KOPT-K1 (cell line): Measurements from ENCODE around the gene CPA5.

Source experiments
- H3K27ac ChIP-seq: fragments of 200-600 bp; sonication (generic); 2 replicates; pipeline ENCODE4 v1.5.1; 2016; ENCODE audit warnings: antibody characterized with exemption, mild to moderate bottlenecking, low read depth, low read length; ENCODE audit not compliant: poor library complexity, severe bottlenecking
- H3K36me3 ChIP-seq: fragments of 200-600 bp; sonication (generic); 2 replicates; pipeline ENCODE4 v1.5.1; 2017; ENCODE audit warnings: antibody characterized with exemption, mild to moderate bottlenecking, low read length, moderate library complexity; ENCODE audit not compliant: insufficient read depth
- H3K9me3 ChIP-seq: fragments of 200-600 bp; sonication (generic); 2 replicates; pipeline ENCODE4 v1.5.1; 2017; ENCODE audit warnings: antibody characterized with exemption, low read length, mild to moderate bottlenecking; ENCODE audit not compliant: insufficient read depth, poor library complexity, severe bottlenecking

Gene CPA5

DNA sequence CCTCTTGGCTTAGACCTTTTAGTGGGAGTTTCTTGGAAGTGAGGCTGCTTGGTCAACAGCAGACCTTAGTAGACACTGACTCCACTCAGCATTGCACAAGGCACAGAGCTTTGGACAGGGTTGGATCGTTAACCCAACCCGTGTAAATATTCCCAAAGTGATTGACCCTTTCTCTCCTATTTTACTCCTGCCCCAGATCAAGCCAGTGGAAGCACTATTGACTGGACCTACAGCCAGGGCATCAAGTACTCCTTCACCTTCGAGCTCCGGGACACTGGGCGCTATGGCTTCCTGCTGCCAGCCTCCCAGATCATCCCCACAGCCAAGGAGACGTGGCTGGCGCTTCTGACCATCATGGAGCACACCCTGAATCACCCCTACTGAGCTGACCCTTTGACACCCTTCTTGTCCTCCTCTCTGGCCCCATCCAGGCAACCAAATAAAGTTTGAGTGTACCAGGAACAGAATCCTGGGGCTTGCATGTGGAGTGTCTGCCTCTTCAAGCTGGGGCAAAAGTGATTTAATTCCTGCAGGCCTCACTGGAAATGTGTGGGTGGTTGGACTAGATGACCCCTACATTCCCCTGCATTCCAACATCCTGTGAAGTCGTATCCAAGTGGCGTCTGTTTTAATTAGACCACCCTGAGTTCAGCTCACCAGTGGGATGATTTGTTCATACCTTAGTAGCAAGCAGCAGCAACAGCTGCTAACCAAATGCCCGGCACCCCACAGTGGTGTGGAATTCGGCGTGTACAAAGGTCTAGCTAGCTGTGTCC is 43.2 kb downstream of the CPA5 start:
- H3K27ac ChIP-seq: no peak overlapping the region
- no peaks in the 10 kb centered on the region for H3K36me3 ChIP-seq
- H3K9me3 ChIP-seq: no peaks in the 10 kb centered on the region

- no peaks in the 10 kb centered on the region for H3K36me3 ChIP-seq
- H3K27ac ChIP-seq: no peak overlapping the region
- no peaks in the 10 kb centered on the region for H3K9me3 ChIP-seq
Measured at GRCh38 chr7:130388671-130389070, 44.1 kb downstream of the CPA5 start.

DNA sequence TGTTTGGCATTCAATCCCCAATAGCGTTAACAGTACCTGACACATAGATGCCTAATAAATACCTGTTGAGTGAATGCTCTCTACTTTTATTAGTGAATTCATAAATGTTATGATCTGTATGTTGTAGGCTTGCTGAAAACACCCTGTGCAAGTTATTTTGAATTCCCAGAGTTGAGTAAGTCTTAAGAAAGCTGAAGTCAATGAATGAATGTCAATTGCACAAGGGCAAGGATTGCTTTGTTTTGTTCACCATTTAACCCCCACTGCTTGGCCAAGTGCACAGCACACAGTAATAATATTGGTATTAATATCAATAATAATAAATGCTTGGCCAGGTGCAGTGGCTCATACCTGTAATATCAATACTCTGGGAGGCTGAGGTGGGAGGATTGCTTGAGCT is 45.9 kb downstream of the CPA5 start:
- Histone ChIP-seq H3K27ac (no peak overlapping the region), H3K36me3 (no peaks in the 10 kb centered on the region), H3K9me3 (no peaks in the 10 kb centered on the region)

- Histone ChIP-seq H3K36me3 (peaks cover 11% of the 10 kb centered on the region; the same call in 1 of the 2 replicates), H3K9me3 (no peaks in the 10 kb centered on the region), H3K27ac (no peak overlapping the region)
Measured at GRCh38 chr7:130393101-130393561, 48.5 kb downstream of the CPA5 start.

DNA sequence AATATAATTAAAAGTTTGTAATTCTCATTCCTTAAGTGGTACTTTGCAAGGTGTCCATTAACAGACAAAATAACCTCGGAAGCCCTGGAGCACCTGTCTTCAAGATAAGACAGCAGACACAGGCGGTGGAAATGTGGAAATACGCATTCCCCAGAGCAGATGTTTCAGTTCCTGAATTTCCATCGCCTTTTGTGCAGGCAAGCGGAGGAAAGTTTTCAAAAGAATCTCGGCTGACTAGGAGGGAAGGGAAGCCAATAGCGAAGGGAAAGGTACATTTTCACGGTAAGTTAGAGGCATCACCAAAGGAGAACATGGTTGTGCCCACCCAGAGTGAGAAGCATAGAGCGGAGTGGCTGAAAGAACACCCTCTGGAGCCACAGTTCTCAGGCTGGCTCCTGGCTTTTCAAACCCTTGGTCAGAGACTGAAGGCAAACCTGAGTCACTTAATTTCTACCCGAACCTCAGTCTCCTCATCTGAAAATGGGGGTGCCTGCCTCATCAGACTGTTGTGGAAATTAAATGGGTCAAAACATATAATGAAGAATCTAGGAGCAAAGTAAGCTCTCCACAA is 49.3 kb downstream of the CPA5 start:
- Histone ChIP-seq H3K27ac (peak overlapping the region; percentile 55), H3K9me3 (no peaks in the 10 kb centered on the region), H3K36me3 (peaks cover 19% of the 10 kb centered on the region; the same call in 1 of the 2 replicates)

DNA sequence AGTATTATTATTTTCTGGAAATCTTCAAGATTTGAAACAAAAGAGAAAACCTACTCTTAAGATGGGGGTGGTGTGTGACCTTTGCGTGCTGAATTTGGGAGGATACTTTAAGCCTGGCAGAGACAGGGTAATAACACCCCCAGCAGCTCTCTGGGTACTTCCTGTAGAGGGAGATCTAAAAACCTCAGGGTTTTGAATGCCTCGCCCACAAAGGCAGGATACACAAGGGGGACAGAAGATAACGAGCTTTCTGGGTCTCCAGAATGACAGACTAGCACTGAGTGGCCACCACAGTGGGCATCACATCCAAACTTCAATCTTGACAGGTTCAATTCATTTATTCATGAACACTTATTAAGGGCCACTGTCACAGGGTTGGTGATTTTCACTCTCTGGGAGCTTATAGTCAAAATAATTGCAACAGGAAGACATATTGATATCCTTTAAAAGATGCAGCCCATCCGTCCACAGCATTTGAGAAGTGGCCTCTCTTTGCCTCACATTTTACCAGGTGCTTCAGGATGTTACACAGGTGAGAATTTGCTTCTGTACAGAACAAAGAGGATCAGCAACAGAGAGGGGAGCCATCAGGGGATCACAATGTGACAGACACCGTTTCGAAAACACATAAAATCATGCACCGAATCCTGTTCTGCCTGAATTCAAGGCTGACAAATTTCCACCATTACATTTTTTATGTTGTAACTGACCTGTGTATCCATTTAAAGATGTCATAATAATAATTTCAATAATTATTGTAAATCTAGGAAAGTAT is 50.0 kb downstream of the CPA5 start:
- Histone ChIP-seq H3K27ac (peak overlapping the region; percentile 55), H3K9me3 (no peaks in the 10 kb centered on the region), H3K36me3 (peaks cover 25% of the 10 kb centered on the region; the same call in 1 of the 2 replicates)

- peaks cover 34% of the 10 kb centered on the region for H3K36me3 ChIP-seq
- H3K9me3 ChIP-seq: no peaks in the 10 kb centered on the region
- H3K27ac ChIP-seq: peak overlapping the region; percentile 55
Measured at GRCh38 chr7:130395421-130395820, 50.8 kb downstream of the CPA5 start.

GRCh38 chr7:130396109-130396508 is 51.5 kb downstream of the CPA5 start:
- H3K9me3 ChIP-seq: no peaks in the 10 kb centered on the region

GRCh38 chr7:130397051-130397757 is 52.6 kb downstream of the CPA5 start:
- Histone ChIP-seq H3K9me3 (no peaks in the 10 kb centered on the region), H3K27ac (no peak overlapping the region), H3K36me3 (peaks cover 47% of the 10 kb centered on the region)

More at GRCh38 chr7:130396109-130396508, 51.5 kb downstream of the CPA5 start:
- no peak overlapping the region for H3K27ac ChIP-seq
- H3K36me3 ChIP-seq: peaks cover 40% of the 10 kb centered on the region

GRCh38 chr7:130397758-130398073 is 53.1 kb downstream of the CPA5 start:
- peaks cover 52% of the 10 kb centered on the region for H3K36me3 ChIP-seq
- H3K27ac ChIP-seq: no peak overlapping the region
- H3K9me3 ChIP-seq: no peaks in the 10 kb centered on the region

DNA sequence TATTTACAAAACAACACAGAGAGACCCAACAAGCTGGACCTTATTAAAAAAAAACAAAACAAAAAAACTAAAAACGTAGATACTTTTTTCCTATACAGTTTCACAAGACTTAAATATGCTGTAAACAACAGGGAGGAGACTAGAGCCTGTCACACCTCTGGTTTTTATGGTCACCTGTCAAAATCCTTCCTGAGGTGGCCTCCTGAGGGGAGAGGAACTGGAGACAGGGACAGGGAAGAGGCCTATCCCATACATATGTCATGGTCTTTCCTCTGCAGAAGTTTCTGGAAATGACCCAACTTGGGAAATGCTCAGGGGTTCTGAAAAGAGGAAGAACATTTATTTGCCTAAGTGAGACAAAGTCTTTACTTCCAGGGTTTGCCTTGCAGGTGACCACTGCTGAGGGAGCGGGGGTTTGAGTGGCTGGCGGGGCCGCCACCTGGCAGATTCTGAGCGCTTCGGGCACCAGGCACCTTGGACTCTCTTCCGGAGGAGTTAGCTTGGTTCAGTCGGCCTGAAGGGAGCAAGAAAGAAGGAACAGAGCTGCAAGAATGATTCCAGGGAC is 54.0 kb downstream of the CPA5 start:
- no peaks in the 10 kb centered on the region for H3K9me3 ChIP-seq
- H3K27ac ChIP-seq: no peak overlapping the region
- H3K36me3 ChIP-seq: peaks cover 61% of the 10 kb centered on the region

DNA sequence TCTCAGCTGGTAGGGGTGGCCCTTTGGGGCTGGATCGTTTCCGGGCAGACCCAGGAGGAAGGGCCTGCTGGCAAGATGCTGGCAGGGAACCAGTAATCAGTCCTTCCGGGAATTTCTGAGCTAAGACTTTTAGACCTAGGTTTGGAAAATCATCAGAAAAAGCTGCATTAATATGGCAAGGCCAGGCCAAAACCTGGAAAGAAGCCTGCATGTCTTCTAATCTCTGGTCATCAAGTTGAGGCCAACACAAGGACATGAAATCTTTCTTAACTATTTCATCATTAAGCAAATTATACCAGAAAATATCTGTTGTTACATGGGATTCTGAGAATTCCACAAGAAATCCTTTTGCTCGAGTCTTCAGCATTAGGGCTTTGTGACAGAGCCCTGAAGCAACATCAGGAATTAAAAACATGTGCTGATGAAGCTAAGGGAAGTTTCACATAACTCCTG is 55.5 kb downstream of the CPA5 start:
- Histone ChIP-seq H3K27ac (no peak overlapping the region), H3K36me3 (peaks cover 73% of the 10 kb centered on the region), H3K9me3 (no peaks in the 10 kb centered on the region)

GRCh38 chr7:130401101-130401500 is 56.5 kb downstream of the CPA5 start:
- Histone ChIP-seq H3K27ac (no peak overlapping the region), H3K36me3 (peaks cover 73% of the 10 kb centered on the region)

GRCh38 chr7:130401578-130401977 is 57.0 kb downstream of the CPA5 start:
- no peak overlapping the region for H3K27ac ChIP-seq
- H3K36me3 ChIP-seq: peaks cover 73% of the 10 kb centered on the region
- H3K9me3 ChIP-seq: no peaks in the 10 kb centered on the region

More at GRCh38 chr7:130401101-130401500, 56.5 kb downstream of the CPA5 start:
- no peaks in the 10 kb centered on the region for H3K9me3 ChIP-seq
